ENCODE measurements around the gene IL17RB.
A peak's percentile ranks its signal among the peaks of the same experiment; 100 is the strongest.

IL17RB gene

DNA sequence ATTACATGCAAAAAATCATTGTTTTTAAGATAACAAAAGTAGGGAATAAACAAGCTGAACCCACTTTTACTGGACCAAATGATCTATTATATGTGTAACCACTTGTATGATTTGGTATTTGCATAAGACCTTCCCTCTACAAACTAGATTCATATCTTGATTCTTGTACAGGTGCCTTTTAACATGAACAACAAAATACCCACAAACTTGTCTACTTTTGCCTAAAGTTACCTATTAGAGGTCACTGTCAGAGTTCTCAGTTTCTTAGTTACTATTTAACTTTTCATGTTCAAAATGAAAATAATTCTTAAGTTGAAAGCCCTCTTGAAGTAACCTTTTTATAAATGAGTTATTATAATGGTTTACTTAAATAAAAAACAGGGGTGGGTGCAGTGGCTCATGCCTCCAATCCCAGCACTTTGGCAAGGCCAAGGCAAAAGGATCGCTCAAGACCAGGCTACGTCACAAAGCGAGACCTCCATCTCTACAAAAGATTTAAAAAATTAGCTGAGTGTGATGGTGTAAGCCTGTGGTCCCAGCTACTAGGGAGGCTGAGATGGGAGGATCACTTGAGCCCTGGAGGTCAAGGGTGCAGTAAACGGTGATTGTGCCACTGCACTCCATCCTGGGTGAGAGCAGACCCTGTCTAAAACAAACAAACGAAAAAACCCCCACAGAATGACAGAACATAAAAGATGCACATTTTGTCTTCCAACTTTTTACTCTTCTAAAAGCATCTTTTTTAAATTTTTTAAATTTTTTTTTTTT, 19.5 kb downstream of the IL17RB start:
- DNase-seq, result no peak

DNA sequence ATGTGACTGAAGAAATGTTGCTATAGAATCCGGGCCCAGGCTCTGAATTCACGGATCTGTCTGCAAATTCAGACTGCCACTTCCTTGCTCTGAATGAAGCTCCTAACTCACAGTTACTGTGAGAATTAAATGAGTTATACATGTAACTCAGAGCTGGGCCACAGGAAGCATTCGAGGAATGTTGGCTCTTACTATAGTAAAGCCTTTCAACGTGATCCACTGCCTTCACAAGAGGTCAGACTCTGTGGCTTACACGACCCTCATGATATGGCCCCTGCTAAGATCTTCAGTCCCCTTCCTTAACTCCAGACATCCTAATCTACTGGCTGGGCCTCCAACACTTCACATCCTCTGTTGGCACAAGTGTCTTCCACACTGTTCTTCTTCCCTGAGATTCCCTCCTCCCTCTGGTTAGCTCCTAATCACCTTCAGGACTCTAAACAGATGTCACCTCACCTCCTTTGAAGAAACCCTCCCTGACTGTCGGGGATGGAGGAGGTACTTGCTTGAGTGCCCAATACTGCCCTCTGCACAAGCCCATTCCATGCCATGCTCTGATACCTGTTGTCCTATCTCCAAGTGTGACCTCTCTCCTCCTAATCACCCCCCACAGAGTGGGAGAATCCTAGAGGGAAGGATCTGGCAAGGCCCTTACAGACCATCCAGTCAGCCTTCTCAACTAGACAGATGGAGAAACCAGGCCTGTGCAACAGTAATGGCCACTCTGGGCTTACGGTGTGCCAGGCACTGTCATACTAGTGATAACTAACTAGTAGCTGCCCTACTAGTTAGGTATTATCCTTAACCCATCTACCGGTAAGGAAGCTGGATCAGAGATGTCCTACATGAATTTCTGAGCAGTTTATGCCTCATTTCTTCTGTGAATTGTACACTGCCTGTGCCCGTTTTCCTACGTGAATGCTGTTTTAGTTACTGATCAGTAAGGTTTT, 34.3 kb downstream of the IL17RB start:
- DNase-seq, result no peak

DNA sequence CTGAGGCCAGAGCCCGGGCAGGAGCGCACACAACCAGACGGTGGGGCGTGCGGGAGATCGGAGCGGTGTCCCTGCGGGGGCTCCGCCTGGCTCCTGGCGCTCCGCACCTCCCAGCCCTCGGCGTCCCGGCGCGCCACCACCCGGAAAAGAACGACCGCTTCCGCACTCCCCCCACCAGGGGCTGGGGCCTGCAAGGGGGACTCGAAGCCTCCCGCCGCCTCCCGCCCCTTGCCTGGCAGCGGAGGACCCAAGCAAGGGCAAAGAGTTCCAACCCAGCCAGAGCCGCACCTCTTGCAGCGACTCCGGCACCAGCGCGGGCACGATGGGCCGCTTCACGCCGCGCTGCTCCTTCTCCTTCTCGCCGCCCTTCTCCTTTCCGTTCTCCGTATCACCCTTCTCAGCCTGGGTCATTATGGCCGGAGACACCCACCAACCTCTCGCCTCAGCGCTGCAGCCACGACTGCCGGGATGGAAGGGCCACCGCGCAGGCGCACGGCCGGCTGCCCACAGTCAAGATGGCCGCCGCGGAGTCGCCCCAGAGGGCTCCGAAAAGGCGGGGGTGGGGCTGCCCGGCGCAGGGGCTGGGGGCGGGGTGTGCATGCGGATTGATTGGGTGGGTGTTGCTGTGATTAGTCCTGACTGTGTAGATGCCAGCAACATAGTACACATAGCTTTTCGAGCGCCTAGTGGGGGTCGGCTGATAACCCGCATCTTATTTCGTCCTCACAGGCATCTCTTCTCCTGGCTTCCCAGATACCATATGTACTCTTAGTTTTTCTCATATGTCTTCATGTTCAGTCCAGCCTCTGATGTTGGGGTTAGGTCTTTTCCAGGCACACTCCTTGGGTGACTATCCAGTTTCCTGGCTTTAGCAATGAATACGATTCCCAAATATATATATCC, 35.6 kb downstream of the IL17RB start, which contains the start of gene ACTR8:
Gene ACTR8 (minus strand): TSS at position 462 of the 903 bp plus-strand sequence. CDS start 51 bp downstream, at position 411.
- peak; percentile 90 for DNase-seq

DNA sequence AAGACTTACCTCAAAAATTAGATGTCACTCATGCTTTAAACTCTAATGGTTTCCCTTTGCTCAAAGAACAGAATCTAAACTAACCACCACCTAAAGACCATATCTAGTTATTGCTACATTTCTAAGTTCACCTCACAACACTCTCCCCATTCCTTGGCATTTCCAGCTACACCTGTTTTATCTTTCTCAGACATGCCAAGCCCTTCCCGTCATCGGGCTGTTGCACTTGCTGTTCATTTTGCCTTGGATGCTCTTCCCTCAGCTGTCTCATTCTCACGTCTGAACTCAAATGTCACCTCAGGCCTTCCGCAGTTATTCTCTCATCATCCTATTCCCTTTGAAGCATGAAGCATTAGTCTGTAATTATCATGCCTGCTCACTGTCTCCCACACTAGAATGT, 36.6 kb downstream of the IL17RB start:
- DNase-seq, result no peak

DNA sequence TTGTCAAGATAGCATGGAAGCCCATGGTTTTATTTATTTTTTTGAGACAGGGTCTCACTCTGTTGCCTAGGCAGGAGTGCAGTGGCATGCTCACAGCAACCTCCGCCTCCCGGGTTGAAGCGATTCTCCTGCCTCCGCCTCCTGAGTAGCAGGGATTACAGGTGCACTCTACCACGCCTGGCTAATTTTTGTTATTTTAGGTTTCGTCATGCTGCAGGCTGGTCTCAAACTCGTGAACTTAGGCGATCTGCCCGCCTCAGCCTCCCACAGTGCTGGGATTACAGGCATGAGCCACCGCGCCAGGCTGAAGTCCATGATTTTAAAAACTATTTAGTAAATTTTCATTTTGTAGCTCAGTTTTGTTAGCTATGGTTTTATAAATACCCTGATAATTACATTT, 38.3 kb downstream of the IL17RB start:
- no peak for DNase-seq

DNA sequence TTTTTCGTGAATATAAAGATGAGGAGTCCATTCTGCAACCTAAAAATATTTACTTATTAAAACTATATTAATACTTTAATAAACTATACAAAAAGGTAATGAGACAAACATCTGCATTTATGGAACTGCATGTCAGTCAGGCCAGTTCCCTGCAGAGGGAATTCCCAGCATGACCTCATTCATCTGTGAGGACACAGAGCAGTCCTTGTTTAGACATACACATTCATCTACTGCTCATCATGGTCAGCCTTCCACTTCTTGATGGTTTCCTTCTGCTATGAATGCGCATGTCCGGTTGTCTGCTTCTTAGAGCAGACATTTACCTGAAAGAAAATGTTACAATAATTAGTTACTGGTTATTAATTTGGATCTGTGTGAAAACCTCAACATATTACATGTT, 38.9 kb downstream of the IL17RB start:
- no peak for DNase-seq

DNA sequence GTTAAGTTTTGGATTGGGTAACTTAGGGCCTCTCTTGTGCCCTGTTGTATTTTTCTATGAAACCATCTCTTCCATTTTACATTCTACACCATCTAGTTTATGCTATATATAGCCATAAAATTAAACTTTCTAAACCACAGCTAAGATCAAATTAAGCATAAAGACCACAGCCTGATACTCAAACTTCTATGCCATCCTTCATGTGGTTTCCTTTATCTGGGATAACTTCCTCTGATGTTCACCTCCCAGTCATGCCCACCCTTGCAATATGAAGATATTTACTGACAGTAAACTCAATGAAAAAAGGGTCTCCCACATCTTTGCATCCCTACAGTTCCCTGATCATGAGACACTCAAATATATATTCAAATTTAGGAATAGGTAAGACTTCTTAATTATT, 41.1 kb downstream of the IL17RB start:
- no peak for DNase-seq

DNA sequence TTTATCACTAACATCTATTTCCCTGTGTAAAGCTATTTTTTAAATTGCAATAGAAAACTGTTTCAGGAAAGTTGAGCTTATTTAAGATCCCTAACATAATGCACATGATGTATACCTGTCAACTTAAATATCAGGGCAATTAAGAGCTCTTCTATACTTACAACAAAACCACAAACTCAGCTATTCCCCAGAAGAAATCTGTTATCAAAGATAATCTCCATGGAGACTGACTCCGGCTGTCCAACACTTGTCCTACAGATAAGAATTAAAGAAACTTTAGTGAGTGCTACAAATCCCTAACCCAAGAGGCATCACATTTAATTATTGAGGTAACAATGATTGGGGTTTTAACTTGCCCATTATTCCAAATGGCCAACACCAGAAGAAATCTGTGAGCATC, 41.9 kb downstream of the IL17RB start:
- DNase-seq, result no peak

DNA sequence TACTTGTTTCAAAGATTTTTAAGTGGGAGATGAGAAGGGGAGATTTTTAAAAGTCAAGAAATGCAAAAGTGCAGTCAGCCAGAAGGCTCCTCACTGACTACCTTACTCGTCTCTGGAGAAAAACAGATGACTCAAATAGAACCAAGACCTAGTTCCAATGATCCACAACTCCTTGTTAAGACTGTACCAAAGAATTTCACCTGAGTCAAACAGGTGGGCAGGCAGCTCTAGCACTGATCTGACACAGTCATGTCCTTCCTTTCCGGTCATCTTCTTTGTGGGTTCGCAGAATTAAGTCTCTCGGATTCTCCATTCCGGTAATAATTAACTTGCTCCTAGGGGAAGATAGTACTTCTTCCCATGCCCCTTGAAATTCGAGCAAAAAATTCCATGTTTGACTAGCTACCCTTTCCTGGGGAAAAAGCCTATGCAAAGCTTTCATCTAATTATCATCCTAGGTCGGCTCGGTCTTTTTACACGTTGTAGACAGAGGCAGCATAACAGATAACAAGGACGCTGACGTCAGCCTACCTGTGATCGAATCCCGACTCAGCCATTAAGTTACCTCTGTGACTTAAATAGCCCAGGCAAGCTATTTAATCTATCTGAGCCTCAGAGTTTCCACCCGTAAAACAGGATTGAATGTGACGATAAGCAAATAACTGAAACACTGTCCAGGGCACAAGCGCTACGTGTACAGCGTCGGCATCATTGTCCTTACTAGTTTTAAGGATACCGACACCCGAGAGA, 44.5 kb downstream of the IL17RB start:
- DNase-seq, result peak; percentile 57

DNA sequence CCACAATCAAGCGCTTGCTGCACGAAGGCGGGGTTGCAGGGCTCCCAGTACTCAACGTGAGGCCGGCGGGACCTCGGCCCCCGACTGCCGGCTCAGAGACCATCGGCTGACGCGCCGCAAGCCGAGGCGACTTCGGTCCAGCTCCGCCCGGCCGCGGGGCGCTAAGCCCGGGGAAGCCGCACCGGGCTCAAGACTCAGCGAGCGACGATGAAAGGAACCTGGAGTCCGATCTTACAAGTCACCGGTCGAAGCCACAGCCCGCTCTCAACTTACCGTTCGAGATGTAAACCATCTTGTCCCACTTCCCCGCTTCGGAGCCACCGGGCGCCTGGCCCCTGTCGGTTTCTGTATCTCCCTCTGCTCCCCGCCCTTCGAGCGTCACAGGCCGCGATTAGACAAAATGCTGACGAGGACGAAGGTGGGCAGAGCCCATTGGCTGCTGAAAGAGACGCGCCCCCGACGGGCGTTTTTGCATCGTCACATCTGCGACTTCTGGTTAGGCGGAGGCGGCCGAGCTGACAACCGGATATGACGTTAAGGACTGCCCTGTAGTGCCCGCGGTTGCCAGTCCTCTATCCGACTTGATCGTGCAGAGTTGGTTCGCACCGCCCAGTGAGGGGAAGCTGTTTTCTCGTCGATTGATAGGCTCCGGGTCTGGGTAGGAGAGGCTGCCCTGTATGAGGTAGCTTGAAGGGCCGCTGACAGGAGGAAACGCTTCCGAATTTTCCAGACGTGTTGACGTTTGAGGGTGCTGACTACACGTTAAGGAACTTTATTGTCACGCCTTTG, 45.3 kb downstream of the IL17RB start, which contains the start of gene SELENOK:
Gene SELENOK (minus strand): TSS at position 363 of the 789 bp plus-strand sequence.
- DNase-seq, result peak; percentile 96

DNA sequence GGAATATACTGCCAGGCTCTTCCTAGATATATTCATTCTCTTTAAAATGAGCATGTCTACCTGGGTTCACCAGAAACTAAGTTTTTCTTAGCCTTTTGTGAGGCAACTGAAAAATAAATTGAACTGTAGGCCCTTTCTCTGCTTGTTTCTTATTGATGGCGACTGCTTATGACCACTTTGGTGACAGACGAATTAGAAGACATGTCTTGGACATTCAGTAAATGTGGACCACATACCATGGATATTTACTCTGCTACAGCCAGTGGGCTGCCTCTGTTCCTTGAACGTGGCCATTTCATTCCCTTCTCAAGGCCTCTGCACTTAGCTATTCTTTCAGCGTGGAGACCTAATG, 45.9 kb downstream of the IL17RB start:
- DNase-seq, result no peak

DNA sequence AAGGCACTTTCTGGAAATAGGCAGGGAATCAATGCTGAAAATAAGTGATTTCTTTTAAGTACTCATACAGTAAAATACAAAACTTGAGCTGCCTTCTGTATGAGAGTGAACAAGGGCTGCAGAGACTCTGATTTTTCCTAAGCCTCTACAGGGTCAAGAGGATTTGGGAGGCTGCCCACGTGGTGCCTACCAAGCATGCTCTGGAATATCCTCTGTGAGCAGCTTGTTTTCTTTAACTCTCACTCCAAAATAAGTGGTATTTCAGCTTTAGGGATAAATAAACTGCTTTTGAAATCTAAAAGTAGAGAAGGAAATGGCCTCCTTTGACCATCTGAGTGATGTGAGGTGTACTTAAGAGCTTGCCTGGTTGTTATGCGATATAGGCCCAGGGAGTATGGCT, 53.4 kb downstream of the IL17RB start:
- DNase-seq, result no peak

DNA sequence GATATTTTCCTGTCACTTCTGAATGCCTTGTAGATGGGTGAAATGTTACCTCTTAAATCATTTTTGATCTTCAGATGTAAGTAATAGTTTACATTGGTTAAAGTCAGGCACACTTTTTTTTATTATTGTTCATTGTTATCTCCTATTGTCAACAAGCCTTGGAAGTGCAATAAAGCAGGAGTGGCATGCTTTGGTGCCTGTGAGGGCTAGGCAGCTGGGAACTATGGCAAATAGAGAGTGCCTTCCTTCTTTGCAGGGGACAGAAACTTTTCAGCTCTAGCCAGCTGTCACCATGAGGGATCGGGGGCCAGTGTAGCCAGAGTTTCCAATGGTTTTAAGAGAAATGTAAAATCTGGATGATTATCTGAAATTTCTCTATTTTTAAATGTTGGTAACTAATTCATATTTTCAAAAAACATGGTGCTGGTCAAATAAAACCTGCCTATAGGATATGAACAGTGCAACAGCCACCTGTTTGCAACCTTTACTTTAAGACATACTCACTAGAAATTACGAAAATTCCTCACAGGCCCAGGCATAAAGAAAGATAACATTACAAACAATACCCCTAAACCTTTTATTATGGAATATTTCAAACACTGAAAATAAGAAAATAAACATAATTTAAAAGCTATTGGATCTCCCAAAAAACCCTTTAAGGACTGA, 54.4 kb downstream of the IL17RB start:
- DNase-seq, result no peak

DNA sequence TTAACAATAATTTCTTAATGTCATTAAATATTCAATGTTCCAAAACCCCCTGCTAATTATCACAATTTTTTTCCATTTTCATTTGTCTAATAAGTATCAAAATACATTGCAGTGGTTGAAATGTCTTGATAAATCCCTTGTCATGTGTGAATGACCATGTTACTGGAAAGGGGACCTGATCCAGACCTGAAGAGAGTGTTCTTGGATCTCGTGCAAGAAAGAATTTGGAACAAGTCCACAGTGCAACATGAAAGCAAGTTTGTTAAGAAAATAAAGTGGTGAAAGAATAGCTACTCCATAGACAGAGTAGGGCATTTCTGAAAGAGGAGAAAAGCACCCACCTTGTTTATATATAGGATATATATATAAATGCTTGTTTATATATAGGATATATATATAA, 55.7 kb downstream of the IL17RB start:
- no peak for DNase-seq

DNA sequence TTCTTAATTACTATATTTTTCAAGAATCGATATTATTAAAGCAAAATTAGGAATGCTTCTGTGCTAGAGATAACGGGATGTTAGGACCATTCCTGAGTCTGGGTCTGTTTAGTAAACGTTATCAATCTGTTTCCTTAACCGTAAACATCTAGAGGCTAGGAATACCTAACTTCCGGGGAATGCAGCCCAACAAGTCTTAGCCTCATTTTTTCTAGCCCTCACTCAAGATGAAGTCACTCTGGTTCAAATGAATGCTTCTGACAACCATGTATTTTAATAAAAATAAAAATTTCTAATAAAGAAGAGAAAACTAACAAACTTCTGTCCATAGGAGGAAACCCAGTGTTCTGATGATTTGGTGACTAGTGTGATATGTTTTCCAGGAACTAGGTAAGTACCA, 56.3 kb downstream of the IL17RB start:
- DNase-seq, result no peak

DNA sequence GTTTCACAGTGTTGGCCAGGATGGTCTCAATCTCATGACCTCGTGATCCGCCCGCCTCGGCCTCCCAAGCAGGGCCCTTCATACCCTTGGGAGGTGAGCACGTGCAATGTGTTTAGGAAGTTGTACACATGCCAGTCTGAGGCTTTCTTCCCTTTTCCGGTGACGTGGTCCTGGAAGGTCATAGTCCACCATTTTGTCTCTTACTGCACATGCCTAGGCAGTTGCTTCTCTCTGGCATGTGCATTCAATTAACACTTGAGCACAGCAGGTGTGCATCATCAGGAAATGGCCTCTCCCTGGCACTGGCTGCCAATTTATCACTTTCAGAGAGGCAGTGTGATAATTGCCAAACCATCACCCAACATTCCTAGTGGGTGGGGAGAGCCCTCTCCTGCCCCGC, 67.0 kb downstream of the IL17RB start:
- DNase-seq, result no peak

Measured in CD4-positive, alpha-beta T cell treated with Interleukin-17A for 4 hours (primary cell).